ENCODE results near the gene SMG6. TPM values are rescaled to one million over a fixed set of nuclear protein-coding genes. Genes with fewer than 3 reads are reported as not detected.
"Not testable (repeated sequence)": the region's sequence is repeated elsewhere in the genome, so short reads cannot be mapped to it uniquely, and the experiment has no call there.

SMG6 gene
- total and polyA plus RNA-seq, 2 donors (not counting 3 experiments of a cell fraction or from before 2014, with no cell fraction given): 40.1 to 42.2 TPM

- no TSS peak for BruUV-seq (replicated peaks)
- H4K20me1 ChIP-seq (replicated peaks; ENCODE audit: control insufficient read depth, extremely low read depth, insufficient read depth, low read length): no peaks in the 10 kb centered on the region
- no peaks in the 10 kb centered on the region for H3K79me2 ChIP-seq (ENCODE audit: control insufficient read depth, insufficient read depth, low read length)
- ChIA-PET CTCF (interaction anchor here (1.1 kb wide), 1 partner anchor 12 kb away, joined by 5 read pairs; the partner anchor contains the start of gene RTN4RL1), POLR2A (no interaction called here)
- no peak overlapping the region for H3K4me2 ChIP-seq (ENCODE audit: insufficient read depth, low read length)
- no peak for DNase-seq (ENCODE audit: low read depth, low spot score)
- no peaks in the 10 kb centered on the region for H3K36me3 ChIP-seq (ENCODE audit: control insufficient read depth in 2 of 2, extremely low read depth in 1 of 2, insufficient read depth in 2 of 2, low read length in 2 of 2)
- H2AFZ ChIP-seq (ENCODE audit: low read depth, low read length): no peak overlapping the region
- peak; percentile 26 for FAIRE-seq
- dilution Hi-C loops (cut with MboI; ENCODE audit: extremely low pct_ligation_motif_present, low sequenced_read_pairs) (no loop called here), intact Hi-C loops (cut with micrococcal nuclease) (no loop called here)
- no peaks in the 10 kb centered on the region for H3K9me3 ChIP-seq (replicated peaks; ENCODE audit: control insufficient read depth, insufficient read depth, low read length)
- no peak for TF ChIP-seq POLR2A (IDR thresholded peaks at IDR 0.05; ENCODE audit: low read depth, low read length)
- H3K4me1 ChIP-seq (ENCODE audit: control insufficient read depth, extremely low read depth, insufficient read depth, low read length): no peaks in the 10 kb centered on the region
- H3K27me3 ChIP-seq (ENCODE audit: control insufficient read depth in 2 of 2, insufficient read depth in 2 of 2, low read length in 2 of 2): peaks cover 0 to 6% of the 10 kb centered on the region in 2 experiments
- H3K4me3 ChIP-seq (replicated peaks in 1 of 3; ENCODE audit: insufficient read depth in 1 of 3, low read depth in 1 of 3, low read length in 3 of 3): no peak overlapping the region
- no peak overlapping the region for H3K9ac ChIP-seq (replicated peaks; ENCODE audit: extremely low read depth, insufficient read depth, low read length)
- H3K27ac ChIP-seq (ENCODE audit: insufficient read depth, low read depth, low read length): no peak overlapping the region
- H3K9me1 ChIP-seq (replicated peaks; ENCODE audit: control insufficient read depth, extremely low read depth, insufficient read depth, low read length): no peaks in the 10 kb centered on the region
Measured at GRCh38 chr17:2013994-2014317, 289.6 kb downstream of the SMG6 start.

- dilution Hi-C loops (cut with MboI; ENCODE audit: extremely low pct_ligation_motif_present, low sequenced_read_pairs): not testable (repeated sequence)
Measured at GRCh38 chr17:2013220-2013993, 290.2 kb downstream of the SMG6 start.

More at GRCh38 chr17:2013220-2013993, 290.2 kb downstream of the SMG6 start:
- H3K4me3 ChIP-seq (replicated peaks in 1 of 3; ENCODE audit: insufficient read depth in 1 of 3, low read depth in 1 of 3, low read length in 3 of 3); BruUV-seq (replicated peaks); POLR2A ChIA-PET; H3K36me3 ChIP-seq (ENCODE audit: control insufficient read depth in 2 of 2, extremely low read depth in 1 of 2, insufficient read depth in 2 of 2, low read length in 2 of 2); H3K9me3 ChIP-seq (replicated peaks; ENCODE audit: control insufficient read depth, insufficient read depth, low read length); H3K79me2 ChIP-seq (ENCODE audit: control insufficient read depth, insufficient read depth, low read length); H2AFZ ChIP-seq (ENCODE audit: low read depth, low read length); H3K4me1 ChIP-seq (ENCODE audit: control insufficient read depth, extremely low read depth, insufficient read depth, low read length); H3K9ac ChIP-seq (replicated peaks; ENCODE audit: extremely low read depth, insufficient read depth, low read length); intact Hi-C loops (cut with micrococcal nuclease); H3K4me2 ChIP-seq (ENCODE audit: insufficient read depth, low read length); H3K27ac ChIP-seq (ENCODE audit: insufficient read depth, low read depth, low read length); DNase-seq (ENCODE audit: low read depth, low spot score); H3K27me3 ChIP-seq (ENCODE audit: control insufficient read depth in 2 of 2, insufficient read depth in 2 of 2, low read length in 2 of 2); H4K20me1 ChIP-seq (replicated peaks; ENCODE audit: control insufficient read depth, extremely low read depth, insufficient read depth, low read length); H3K9me1 ChIP-seq (replicated peaks; ENCODE audit: control insufficient read depth, extremely low read depth, insufficient read depth, low read length); FAIRE-seq: not testable (repeated sequence)
- CTCF ChIA-PET: interaction anchor here (1.1 kb wide), 1 partner anchor 12 kb away, joined by 5 read pairs; the partner anchor contains the start of gene RTN4RL1
